ENCODE results near the gene SPG7.

Gene SPG7

DNA sequence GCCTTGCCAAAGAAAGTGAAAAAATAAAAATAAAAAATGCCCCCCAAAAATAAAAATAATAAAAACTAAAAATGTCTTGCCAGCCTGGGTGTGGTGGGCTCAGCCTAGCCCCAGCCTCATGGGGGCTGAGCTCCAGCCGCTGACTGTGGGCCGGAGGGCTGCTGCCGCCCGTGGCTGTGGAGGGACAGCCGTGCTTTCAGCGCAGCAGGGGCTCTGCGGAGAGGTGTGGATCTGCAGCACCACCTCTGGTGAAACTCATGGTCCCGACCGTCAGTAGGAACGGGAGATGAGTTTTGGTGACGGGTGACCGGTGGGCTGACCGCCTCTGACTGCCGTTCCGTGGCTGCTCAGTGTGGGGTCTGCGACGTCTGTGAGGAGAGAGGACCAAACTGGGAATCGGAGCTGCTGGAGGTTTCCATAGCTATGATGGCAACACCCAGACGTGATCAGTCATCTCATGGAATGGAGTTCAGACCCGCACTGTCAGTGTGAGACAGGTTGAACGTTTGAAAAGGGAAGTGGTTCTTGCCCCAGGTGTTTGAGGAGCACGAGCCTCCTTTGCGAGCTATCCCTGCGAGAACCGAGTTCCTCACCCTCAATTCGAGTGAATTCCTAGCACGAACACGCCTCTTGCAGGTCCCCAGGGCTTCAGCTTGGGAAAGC lies 40.3 kb downstream of the SPG7 start:
- no peak for DNase-seq

DNA sequence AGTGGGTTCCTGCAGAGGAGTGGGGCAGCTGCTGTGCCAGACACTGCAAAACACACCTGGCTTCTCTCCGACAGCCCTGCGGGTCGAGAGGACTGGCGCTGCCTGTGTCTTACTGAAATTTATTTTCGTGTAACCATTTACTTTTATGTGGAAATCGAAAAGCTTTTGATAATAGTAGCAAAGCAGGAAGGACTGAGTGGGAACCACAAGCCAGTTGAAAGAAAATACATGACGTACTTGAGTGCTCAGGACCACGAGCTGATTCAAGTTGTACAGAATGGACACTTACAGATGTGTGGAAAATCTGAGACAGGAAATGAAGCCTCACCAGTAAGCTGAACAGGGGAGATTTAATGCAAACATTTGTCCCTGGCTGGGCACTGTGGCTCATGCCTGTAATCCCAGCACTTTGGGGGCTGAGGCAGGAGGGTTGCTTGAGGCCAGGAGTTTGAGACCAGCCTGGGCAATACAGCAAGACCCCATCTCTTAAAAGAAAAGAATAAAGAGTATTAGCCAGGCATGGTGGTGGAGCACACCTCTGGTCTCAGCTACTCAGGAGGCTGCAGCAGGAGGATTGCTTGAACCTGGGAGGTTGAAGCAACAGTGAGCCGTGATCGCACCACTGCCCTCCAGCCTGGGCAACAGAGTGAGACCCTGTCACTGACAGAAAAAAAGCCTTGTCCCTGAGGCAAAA lies 41.0 kb downstream of the SPG7 start:
- no peak for DNase-seq

- no peak for DNase-seq
Measured at GRCh38 chr16:89550421-89551007, 42.3 kb downstream of the SPG7 start.

GRCh38 chr16:89552329-89552728 lies 44.1 kb downstream of the SPG7 start:
- no peak for DNase-seq

- DNase-seq = no peak
Measured at GRCh38 chr16:89552913-89553312, 44.7 kb downstream of the SPG7 start.

DNA sequence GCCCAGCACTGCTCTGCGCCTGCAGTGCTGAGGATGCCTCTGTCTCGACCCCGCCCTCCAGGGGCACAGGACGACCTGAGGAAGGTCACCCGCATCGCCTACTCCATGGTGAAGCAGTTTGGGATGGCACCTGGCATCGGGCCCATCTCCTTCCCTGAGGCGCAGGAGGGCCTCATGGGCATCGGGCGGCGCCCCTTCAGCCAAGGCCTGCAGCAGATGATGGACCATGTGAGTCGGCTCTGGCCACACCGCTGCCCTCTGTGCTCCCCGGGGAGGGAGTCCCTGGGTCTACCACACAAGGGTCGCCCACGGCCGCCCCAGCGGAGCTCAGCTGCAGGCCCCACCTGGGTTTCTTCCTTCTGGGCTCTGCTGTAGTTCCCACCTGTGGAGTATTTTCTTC lies 45.5 kb downstream of the SPG7 start:
- no peak for DNase-seq

DNA sequence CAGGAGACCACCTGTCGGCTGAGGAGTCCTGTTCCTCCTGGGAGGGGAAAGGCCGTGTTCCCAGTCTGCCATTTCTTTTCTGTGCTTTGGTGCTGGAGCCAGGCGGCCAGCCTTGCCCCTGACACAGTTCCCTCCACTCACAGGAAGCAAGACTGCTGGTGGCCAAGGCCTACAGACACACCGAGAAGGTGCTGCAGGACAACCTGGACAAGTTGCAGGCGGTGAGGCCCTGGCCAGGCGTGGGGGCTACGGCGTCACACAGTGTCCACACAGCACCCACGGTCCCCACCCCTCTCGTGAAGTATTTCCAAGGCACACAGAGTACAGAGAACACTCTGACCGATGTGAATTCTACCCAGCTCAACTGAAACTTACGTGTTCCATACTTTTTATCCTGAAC lies 46.1 kb downstream of the SPG7 start:
- no peak for DNase-seq

- DNase-seq = no peak
Measured at GRCh38 chr16:89555265-89555664, 47.1 kb downstream of the SPG7 start.

DNA sequence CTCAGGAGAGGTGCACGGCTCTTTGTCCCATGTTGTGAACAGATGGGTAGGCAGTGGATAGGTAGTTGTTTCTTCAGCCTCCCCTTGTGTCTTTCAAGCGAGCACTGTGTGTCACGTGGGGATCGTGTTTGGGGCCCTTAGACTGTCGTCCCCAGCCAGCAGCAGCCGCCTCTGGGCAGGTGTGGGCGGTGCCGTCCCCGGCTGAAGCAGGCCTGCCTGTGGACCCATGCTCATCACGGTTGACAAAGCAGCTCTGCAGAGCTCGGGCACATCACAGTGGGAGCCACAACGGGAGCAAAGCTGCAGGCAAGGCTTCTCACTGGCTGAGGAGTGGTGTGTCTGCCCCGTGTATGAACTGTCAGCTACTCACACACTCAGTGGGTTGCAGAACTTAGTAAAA lies 47.6 kb downstream of the SPG7 start:
- DNase-seq = no peak

- peak; percentile 85 for DNase-seq
Measured at GRCh38 chr16:89556750-89557689, 48.8 kb downstream of the SPG7 start.

DNA sequence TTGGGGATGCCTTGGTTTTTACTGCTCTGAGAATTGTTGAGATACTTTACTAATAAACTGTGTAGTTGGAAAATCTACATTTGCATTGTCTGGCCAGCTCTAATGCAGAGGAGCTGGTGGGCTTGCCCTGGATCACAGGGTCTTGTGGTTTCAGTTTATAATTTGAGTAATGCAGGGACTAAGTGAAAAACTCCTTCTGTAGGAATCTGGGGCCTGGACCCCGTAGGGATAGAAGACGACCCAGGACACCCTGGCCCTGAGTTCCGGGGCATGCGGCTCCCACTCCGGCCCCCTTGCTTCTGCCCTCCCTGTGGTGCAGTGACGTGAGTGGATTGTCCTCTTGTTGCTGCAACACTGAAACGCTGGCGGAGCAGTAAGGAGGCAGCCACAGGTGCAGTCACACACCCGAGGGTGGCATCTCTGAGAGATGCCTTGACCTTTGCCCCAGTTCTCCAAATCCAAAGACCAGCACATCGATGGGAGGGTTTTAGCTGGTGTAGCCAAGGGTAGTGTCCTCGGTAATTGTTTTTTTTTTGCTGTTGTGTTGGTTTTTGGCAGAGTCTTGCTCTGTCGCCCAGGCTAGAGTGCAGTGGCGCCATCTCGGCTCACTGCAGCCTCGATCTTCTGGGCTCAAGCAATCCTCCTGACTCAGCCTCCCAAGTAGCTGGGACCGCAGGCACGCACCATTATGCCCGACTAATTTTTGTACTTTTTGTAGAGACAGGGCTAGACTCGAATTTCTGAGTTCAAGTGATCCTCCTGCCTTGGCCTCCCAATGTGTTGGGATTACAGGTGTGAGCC lies 49.7 kb downstream of the SPG7 start:
- no peak for DNase-seq

DNA sequence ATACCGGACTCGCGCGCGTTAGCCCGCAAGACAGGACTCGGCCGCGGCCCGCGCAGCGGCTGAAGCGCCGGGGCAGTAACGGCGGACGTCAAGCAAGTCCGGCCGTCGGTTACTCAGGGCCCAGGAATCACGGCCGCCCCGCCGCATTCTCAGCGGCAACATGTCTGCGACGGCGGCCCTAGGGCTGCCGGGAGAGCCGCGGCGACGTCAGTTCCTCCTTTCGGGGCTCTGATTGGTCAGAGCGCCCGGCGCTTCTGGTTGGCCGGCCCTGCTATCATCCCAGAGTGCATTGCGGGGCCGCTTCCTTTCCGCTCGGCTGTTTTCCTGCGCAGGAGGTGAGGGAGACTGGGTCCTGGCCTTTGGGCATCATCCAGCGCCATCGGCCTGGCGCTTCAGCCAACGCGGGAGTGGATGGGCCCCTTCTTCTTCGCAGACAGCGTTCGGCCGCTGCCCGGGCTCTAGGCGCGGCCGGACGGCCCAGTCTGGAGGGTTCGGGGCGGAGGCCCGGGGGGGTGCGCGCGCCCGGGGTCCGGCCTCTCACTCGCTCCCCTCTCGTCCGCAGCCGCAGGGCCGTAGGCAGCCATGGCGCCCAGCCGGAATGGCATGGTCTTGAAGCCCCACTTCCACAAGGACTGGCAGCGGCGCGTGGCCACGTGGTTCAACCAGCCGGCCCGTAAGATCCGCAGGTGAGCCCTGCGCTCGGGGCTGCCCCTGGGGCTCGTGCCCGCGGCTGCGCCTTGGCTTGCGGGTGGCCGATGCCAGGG lies 52.4 kb downstream of the SPG7 start, which contains the start of gene RPL13:
RPL13 (plus strand) TSS at position 305 of the 764 bp plus-strand sequence; CDS start at position 583, 278 bp downstream.
- DNase-seq = peak; percentile 90

DNA sequence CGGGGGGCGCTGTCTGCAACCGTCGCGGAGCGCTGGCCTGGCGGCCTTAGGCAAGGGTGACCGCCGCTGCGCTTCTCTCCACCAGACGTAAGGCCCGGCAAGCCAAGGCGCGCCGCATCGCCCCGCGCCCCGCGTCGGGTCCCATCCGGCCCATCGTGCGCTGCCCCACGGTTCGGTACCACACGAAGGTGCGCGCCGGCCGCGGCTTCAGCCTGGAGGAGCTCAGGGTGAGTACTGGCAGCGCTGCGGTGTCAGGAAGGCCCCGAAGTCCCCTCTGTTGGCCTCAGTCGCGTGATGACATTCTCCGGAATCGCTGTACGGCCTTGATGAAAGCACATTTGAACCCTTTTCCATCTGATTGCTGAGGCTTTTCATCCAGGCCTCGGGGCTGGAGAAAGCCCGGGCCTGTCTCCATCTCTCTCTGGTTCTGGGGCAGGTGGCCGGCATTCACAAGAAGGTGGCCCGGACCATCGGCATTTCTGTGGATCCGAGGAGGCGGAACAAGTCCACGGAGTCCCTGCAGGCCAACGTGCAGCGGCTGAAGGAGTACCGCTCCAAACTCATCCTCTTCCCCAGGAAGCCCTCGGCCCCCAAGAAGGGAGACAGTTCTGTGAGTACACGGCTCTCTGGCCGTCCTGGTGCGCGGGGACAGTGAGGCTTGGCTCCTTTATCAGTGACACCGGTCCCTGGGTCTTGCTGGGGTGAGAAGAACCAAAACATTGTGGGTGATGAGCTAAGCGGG lies 53.1 kb downstream of the SPG7 start:
- DNase-seq = no peak

- DNase-seq = no peak
Measured at GRCh38 chr16:89561884-89562599, 53.8 kb downstream of the SPG7 start.

DNA sequence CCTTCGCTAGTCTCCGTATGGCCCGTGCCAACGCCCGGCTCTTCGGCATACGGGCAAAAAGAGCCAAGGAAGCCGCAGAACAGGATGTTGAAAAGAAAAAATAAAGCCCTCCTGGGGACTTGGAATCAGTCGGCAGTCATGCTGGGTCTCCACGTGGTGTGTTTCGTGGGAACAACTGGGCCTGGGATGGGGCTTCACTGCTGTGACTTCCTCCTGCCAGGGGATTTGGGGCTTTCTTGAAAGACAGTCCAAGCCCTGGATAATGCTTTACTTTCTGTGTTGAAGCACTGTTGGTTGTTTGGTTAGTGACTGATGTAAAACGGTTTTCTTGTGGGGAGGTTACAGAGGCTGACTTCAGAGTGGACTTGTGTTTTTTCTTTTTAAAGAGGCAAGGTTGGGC lies 54.7 kb downstream of the SPG7 start:
- no peak for DNase-seq

- no peak for DNase-seq
Measured at GRCh38 chr16:89563639-89564392, 55.6 kb downstream of the SPG7 start.

DNA sequence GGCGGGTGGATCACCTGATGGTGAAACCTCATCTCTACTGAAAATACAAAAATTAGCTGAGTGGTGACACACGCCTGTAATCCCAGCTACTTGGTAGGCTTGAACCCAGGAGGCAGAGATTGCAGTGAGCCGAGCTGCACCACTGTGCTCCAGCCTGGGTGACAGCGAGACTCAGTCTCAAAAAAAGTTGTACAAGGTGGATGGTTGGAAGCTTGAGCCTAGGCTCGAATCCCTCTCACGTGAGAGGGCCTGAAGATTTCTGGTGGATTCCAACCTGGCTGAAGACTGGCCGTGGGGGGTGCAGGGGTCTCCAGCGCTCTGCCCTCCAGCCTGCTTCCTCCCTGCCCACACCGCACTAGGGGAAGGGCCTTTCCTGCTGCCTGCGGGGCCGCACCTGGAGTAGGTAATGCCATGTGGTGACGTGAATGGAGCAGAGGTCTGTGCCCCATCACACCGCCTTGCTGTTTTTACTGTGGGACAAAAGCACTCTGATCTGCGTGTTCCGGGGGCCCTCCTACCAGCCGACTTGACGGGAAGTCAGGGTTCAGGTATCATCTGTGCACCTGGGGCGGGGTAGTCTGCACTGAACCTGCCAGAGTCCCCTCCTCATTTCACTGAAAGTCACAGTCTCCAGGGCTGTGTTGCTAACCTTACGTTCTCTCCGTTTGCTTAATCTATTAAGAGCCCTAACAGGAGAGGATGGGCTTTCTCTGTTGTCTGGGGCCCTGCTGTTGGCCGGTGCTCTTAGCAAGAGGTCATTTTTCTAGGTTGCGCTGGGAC lies 56.5 kb downstream of the SPG7 start:
- no peak for DNase-seq

GRCh38 chr16:89565256-89565505 lies 57.0 kb downstream of the SPG7 start:
- no peak for DNase-seq
